PFSK-1 (cell line): ENCODE data around the gene MRFAP1L1.

Experiments
- FOXP2 ChIP-seq: optimal IDR thresholded peaks from 2 replicates; pipeline ENCODE3; 2011; ENCODE audit warnings: borderline replicate concordance, control low read depth, inconsistent platforms; ENCODE audit not compliant: insufficient read depth; ENCODE audit errors: extremely low read length, extremely low read depth
- POLR2AphosphoS5 ChIP-seq: IDR thresholded peaks from 2 replicates; pipeline ENCODE4 v1.6.1; 2012; ENCODE audit warnings: low read depth, mild to moderate bottlenecking, control low read depth, low read length, moderate library complexity
- REST ChIP-seq, 2 experiments: IDR thresholded peaks; 2 replicates each; pipeline versions ENCODE4 v1.6.1 to v1.8.0; 2011 to 2012; ENCODE audit warnings: low read depth in 2 of 2, low read length in 2 of 2, control low read depth in 1 of 2, inconsistent platforms in 1 of 2, mild to moderate bottlenecking in 1 of 2, moderate library complexity in 1 of 2; ENCODE audit not compliant: insufficient read depth in 1 of 2
- SIN3A ChIP-seq: IDR thresholded peaks from 2 replicates; pipeline ENCODE4 v1.6.1; 2012; ENCODE audit warnings: mild to moderate bottlenecking, low read length, moderate library complexity, borderline replicate concordance; ENCODE audit not compliant: insufficient read depth
- TAF1 ChIP-seq: IDR thresholded peaks from 2 replicates; pipeline ENCODE4 v1.6.1; 2012; ENCODE audit warnings: low read length, control low read depth, borderline replicate concordance; ENCODE audit not compliant: insufficient read depth

Gene MRFAP1L1

DNA sequence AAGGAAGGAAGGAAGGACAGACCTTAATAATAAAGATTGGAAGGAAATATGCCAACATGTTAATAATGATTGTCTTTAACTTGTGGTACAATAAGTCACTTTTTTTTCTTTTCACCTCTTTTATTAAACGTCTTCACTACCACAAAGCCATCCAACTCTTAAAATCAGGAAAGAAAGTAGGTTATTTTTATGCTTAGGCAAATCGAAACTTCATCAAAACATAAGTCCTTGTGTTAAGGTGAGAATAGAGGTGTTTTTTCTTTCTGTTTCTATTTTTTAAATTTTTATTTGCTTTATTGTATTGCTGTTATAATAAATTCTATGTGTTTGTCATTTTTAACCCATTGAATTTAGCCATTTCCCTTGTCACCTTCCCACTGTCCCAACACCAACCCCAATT, 32.8 kb upstream of the MRFAP1L1 start:
- no peak for TF ChIP-seq FOXP2
- no peak for TF ChIP-seq REST (IDR thresholded peaks at IDR 0.05; ENCODE audit: insufficient read depth in 1 of 2, low read depth in 2 of 2, low read length in 2 of 2)
- TF ChIP-seq TAF1 = no peak
- no peak for TF ChIP-seq POLR2AphosphoS5
- TF ChIP-seq SIN3A = no peak

DNA sequence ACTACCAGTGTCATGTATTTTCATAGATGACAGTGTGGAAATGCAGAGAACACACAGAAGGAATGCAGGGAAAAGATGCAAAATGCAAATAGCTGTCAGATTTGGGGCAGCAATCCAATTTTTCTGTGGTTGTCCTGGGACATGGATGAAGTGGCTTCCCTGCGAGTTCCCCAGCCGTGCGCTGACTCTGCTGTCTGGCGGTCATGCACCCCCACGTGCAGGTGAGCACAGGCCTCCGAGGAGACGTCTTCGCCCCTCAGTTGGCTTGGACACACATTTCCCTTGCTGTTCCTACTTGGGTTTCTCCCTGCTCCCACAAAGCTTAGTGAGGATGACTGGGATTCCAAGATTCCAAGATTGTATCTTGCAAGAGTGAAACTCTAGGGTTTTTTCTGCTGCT, 30.7 kb upstream of the MRFAP1L1 start:
- TF ChIP-seq FOXP2 = no peak
- no peak for TF ChIP-seq SIN3A

- TF ChIP-seq SIN3A = no peak
- TF ChIP-seq REST (IDR thresholded peaks at IDR 0.05; ENCODE audit: insufficient read depth in 1 of 2, low read depth in 2 of 2, low read length in 2 of 2) = no peak
- TF ChIP-seq FOXP2 = no peak
- TF ChIP-seq TAF1 = no peak
- TF ChIP-seq POLR2AphosphoS5 = no peak
These were observed 30.3 kb upstream of the MRFAP1L1 start for GRCh38 chr4:6739920-6740319.

GRCh38 chr4:6734165-6734786, 24.6 kb upstream of the MRFAP1L1 start:
- no peak for TF ChIP-seq POLR2AphosphoS5
- no peak for TF ChIP-seq TAF1
- TF ChIP-seq FOXP2 = no peak
- no peak for TF ChIP-seq REST (IDR thresholded peaks at IDR 0.05; ENCODE audit: insufficient read depth in 1 of 2, low read depth in 2 of 2, low read length in 2 of 2)
- TF ChIP-seq SIN3A = no peak

DNA sequence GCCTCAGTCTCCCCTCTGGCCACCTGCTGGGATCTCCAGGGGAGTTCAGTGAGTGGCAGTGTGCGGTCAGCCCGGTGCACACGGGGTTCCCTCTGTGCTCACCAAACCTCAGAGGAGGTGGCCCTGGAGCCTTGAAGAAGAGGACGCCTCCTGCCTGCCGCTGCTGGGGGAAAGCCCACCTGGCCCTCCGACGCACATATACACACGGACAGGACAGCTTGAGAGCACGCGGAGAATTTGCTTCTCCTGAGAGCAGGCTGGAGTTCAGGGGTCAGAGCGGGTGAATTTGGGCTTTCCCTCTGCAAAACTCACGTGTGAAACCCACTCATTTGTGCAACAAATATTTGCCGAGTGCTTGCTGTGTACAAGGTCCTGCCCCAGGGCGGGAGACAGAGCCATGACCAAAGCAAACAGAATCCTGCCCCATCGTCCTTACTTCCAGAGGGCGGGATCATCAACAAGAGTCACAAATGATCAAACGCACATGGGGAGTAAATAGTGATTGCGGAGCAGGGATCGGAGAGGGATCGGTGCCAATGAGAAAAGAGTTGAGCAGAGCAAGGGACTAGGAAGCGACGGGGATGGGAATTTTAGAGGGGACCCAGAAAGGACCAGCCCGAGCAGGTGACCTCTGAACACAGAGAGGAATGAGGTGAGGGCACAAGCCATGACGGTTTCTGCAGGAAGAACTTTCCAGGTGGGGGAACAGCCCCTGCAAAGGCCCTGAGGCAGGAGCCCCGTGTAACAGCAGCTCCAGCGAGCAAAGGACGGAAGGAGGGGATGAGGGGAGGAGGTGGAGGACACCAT, 23.9 kb upstream of the MRFAP1L1 start:
- no peak for TF ChIP-seq FOXP2
